Measurements from ENCODE around the gene CHST1. TPM values are rescaled to one million over a fixed set of nuclear protein-coding genes. Genes with fewer than 3 reads are reported as not detected.

CHST1 gene
- total RNA-seq, 1 donor, result 1.1 TPM

GRCh38 chr11:45616802-45617549 lies 48.4 kb downstream of the CHST1 start:
- TF ChIP-seq CTCF (IDR thresholded peaks at IDR 0.05; ENCODE audit: extremely low read depth, low read depth, low read length), result no peak
- Histone ChIP-seq H3K4me2 (ENCODE audit: insufficient read depth, low read length) (no peak overlapping the region), H3K4me3 (ENCODE audit: insufficient read depth, low read length) (no peak overlapping the region), H3K4me1 (ENCODE audit: insufficient read depth, low read length) (no peaks in the 10 kb centered on the region), H3K79me2 (ENCODE audit: insufficient read depth, low read length) (no peaks in the 10 kb centered on the region), H4K20me1 (ENCODE audit: insufficient read depth, low read length) (no peaks in the 10 kb centered on the region), H3K36me3 (ENCODE audit: insufficient read depth, low read length) (no peaks in the 10 kb centered on the region), H2AFZ (ENCODE audit: low read length) (no peak overlapping the region), H3K27ac (ENCODE audit: low read depth, low read length) (no peak overlapping the region), H3K27me3 (ENCODE audit: insufficient read depth, low read length) (peaks cover 24% of the 10 kb centered on the region), H3K9me3 (ENCODE audit: low read depth, low read length) (peaks cover 3% of the 10 kb centered on the region)
- DNase-seq (ENCODE audit: insufficient read length, low spot score, missing footprints), result no peak

DNA sequence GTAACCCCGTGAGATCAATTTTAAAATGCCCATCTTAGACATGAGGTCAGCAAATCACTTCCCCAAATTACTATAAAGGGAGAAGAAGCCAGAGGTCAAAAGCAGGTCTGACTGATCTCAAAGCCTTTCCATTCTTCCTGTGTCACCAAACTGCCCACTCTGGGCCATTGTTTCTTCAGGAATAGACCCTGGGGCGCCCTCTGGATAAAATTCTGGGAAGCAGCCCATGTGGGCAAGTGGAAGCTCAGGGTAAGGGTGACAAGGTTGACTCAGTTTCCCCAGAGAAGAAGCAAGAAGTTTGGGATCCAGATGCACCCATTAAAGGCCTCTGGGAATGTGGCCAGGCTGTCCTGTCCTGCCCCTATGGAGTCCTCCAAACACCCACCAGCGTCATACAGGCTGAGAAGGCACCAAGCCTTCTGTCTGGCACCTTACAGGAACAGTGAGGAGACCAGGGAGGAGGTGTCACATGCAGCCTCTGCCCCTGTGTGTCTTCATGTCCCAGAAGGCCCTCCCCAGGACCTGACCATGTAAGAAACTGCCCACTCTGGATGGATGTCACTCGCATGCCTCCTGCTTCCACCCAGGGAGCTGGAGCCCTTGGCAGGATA lies 50.1 kb downstream of the CHST1 start:
- Histone ChIP-seq H3K27ac (ENCODE audit: low read depth, low read length) (no peak overlapping the region), H3K27me3 (ENCODE audit: insufficient read depth, low read length) (peaks cover 27% of the 10 kb centered on the region), H3K4me3 (ENCODE audit: insufficient read depth, low read length) (no peak overlapping the region), H3K4me1 (ENCODE audit: insufficient read depth, low read length) (no peaks in the 10 kb centered on the region), H3K9me3 (ENCODE audit: low read depth, low read length) (no peaks in the 10 kb centered on the region), H4K20me1 (ENCODE audit: insufficient read depth, low read length) (no peaks in the 10 kb centered on the region), H3K4me2 (ENCODE audit: insufficient read depth, low read length) (no peak overlapping the region), H3K36me3 (ENCODE audit: insufficient read depth, low read length) (no peaks in the 10 kb centered on the region), H3K79me2 (ENCODE audit: insufficient read depth, low read length) (no peaks in the 10 kb centered on the region), H2AFZ (ENCODE audit: low read length) (no peak overlapping the region)
- no peak for DNase-seq (ENCODE audit: insufficient read length, low spot score, missing footprints)
- no peak for TF ChIP-seq CTCF (IDR thresholded peaks at IDR 0.05; ENCODE audit: extremely low read depth, low read depth, low read length)

- Histone ChIP-seq H3K4me2 (ENCODE audit: insufficient read depth, low read length) (no peak overlapping the region), H4K20me1 (ENCODE audit: insufficient read depth, low read length) (no peaks in the 10 kb centered on the region), H3K36me3 (ENCODE audit: insufficient read depth, low read length) (no peaks in the 10 kb centered on the region), H3K79me2 (ENCODE audit: insufficient read depth, low read length) (no peaks in the 10 kb centered on the region), H3K27ac (ENCODE audit: low read depth, low read length) (no peak overlapping the region), H3K4me1 (ENCODE audit: insufficient read depth, low read length) (no peaks in the 10 kb centered on the region), H3K9me3 (ENCODE audit: low read depth, low read length) (no peaks in the 10 kb centered on the region), H3K4me3 (ENCODE audit: insufficient read depth, low read length) (no peak overlapping the region), H3K27me3 (ENCODE audit: insufficient read depth, low read length) (peaks cover 27% of the 10 kb centered on the region), H2AFZ (ENCODE audit: low read length) (no peak overlapping the region)
- no peak for TF ChIP-seq CTCF (IDR thresholded peaks at IDR 0.05; ENCODE audit: extremely low read depth, low read depth, low read length)
- no peak for DNase-seq (ENCODE audit: insufficient read length, low spot score, missing footprints)
Measured at GRCh38 chr11:45614196-45614828, 51.1 kb downstream of the CHST1 start.

DNA sequence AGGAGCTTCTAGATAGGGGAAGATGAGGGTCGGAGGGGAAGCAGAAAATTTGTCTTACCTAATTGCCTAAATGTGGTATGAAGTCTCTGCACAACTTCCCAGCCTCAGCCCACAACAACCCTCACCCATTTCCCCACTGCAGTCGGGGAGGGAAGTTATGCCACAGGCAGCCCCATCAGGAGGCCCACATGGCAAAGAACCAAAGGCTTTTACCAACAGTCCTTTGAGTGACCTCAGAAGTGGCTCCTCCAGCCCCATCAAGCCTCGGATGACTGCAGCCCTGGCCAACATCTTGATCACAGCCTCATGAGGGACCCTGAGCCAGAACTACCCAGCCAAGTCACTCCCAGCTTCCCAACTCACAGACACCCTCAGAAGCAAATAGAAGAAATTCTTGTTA lies 54.8 kb downstream of the CHST1 start:
- Histone ChIP-seq H3K27ac (ENCODE audit: low read depth, low read length) (no peak overlapping the region), H3K36me3 (ENCODE audit: insufficient read depth, low read length) (no peaks in the 10 kb centered on the region), H4K20me1 (ENCODE audit: insufficient read depth, low read length) (no peaks in the 10 kb centered on the region), H3K79me2 (ENCODE audit: insufficient read depth, low read length) (no peaks in the 10 kb centered on the region), H2AFZ (ENCODE audit: low read length) (no peak overlapping the region), H3K4me3 (ENCODE audit: insufficient read depth, low read length) (no peak overlapping the region), H3K4me2 (ENCODE audit: insufficient read depth, low read length) (no peak overlapping the region), H3K27me3 (ENCODE audit: insufficient read depth, low read length) (peaks cover 19% of the 10 kb centered on the region), H3K9me3 (ENCODE audit: low read depth, low read length) (no peaks in the 10 kb centered on the region), H3K4me1 (ENCODE audit: insufficient read depth, low read length) (no peaks in the 10 kb centered on the region)
- TF ChIP-seq CTCF (IDR thresholded peaks at IDR 0.05; ENCODE audit: extremely low read depth, low read depth, low read length), result no peak
- no peak for DNase-seq (ENCODE audit: insufficient read length, low spot score, missing footprints)
